Heart left ventricle (tissue), 13 donors: ENCODE measurements around the gene NMRK1.

Experiments used
- CTCF ChIP-seq, 12 donors: fragments of 200-600 bp; sonication (generic) in 4 of 12; IDR thresholded peaks; one replicate each; pipeline versions ENCODE4 v1.5.0 to v1.8.0; 2018 to 2022; ENCODE audit warnings: antibody characterized with exemption in 12 of 12, mild to moderate bottlenecking in 5 of 12
- POLR2A ChIP-seq, 2 donors: fragments of 450-650 bp; IDR thresholded peaks; one replicate each; pipeline ENCODE4 v1.6.1; 2017; ENCODE audit warnings: antibody characterized with exemption in 2 of 2, mild to moderate bottlenecking in 2 of 2, moderate library complexity in 2 of 2
- donor health status: ischemic (EF 13 %, LVEDD 7.1; RV severe dilation, severe dysfunction).
- donor health status: DM: no; HTN: yes; CAD: no.
- donor health status: DM: no; HTN: no; CAD: no.
- donor health status: ischemic (EF 25% LVEDD 6.9; RV normal size, moderate dysfunction).
- donor health status: ischemic (EF 25% LVEDD 5.7; RV mildly dilated, moderate dysfunction).
- donor health status: ischemic (EF 35%, LVEDD 5.7; RV mildly dilated, moderate dysfunction).
- donor health status: nonischemic (EF 11% LVEDD 7.7; RV severe dilation, severe dysfunction).
- donor health status: DM: yes; HTN: yes; CAD: no.
- donor health status: PGD.
- donor health status: ischemic (EF 29% LVEDD 5.4; RV normal size, mild dysfunction).
- donor health status: nonischemic (EF 23%, LVEDD 6.1; RV moderate dilation, normal function).

- TF ChIP-seq CTCF (IDR thresholded peaks at IDR 0.05) (no peak), POLR2A (IDR thresholded peaks at IDR 0.05) (no peak)
These were observed 21.4 kb upstream of the NMRK1 start for GRCh38 chr9:75109210-75109839.
